Stomach (tissue), 4 donors: Measurements from ENCODE around the gene SCAF1.

Source experiments
- POLR2A ChIP-seq, 4 donors: fragments of 450-650 bp; IDR thresholded peaks; one replicate each; pipeline ENCODE4 v1.6.1; 2016; ENCODE audit warnings: antibody characterized with exemption in 4 of 4, control low read depth in 2 of 4, mild to moderate bottlenecking in 1 of 4, moderate library complexity in 1 of 4
- POLR2AphosphoS5 ChIP-seq, 3 donors: sonication (generic); formaldehyde crosslinking; IDR thresholded peaks; one replicate each; pipeline ENCODE4 v1.6.1; 2016; ENCODE audit warnings: antibody characterized with exemption in 3 of 3
- TF ChIP-seq, protein P1 (sequence below), 7 experiments: fragments of 450-650 bp in 4 of 7; fragments of 200-600 bp in 3 of 7; sonication (generic) in 3 of 7; IDR thresholded peaks; one replicate each; pipeline ENCODE4 v1.5.1; 2016 to 2019; ENCODE audit warnings: antibody characterized with exemption in 7 of 7, control low read depth in 2 of 7, mild to moderate bottlenecking in 1 of 7

DNA sequence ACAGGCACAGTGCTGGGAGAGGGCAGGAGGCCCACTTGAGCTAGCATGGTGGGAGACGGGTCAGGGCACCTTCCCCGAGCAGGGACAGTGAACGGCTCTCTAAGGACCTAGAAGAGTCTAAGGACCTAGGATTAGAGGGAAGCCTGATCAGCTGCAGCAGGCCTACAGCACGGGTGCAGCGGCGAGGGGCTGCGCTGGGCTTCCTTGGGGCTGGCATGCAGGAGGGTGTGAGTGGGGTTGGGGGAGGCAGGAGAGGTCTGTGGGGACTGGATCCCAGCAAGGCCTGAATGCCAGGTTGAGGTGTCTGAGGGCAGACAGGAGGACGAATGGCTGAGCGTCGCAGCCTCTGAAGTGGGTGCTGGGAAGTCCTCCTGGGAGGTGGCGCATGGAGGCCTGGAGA is 3.6 kb downstream of the SCAF1 start:
- TF ChIP-seq, protein P1, sequence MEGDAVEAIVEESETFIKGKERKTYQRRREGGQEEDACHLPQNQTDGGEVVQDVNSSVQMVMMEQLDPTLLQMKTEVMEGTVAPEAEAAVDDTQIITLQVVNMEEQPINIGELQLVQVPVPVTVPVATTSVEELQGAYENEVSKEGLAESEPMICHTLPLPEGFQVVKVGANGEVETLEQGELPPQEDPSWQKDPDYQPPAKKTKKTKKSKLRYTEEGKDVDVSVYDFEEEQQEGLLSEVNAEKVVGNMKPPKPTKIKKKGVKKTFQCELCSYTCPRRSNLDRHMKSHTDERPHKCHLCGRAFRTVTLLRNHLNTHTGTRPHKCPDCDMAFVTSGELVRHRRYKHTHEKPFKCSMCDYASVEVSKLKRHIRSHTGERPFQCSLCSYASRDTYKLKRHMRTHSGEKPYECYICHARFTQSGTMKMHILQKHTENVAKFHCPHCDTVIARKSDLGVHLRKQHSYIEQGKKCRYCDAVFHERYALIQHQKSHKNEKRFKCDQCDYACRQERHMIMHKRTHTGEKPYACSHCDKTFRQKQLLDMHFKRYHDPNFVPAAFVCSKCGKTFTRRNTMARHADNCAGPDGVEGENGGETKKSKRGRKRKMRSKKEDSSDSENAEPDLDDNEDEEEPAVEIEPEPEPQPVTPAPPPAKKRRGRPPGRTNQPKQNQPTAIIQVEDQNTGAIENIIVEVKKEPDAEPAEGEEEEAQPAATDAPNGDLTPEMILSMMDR (IDR thresholded peaks at IDR 0.05): no peak
- TF ChIP-seq POLR2A (IDR thresholded peaks at IDR 0.05) (no peak), POLR2AphosphoS5 (IDR thresholded peaks at IDR 0.05) (no peak)
